Measurements from ENCODE around the gene IL17REL. TPM values are rescaled to one million over a fixed set of nuclear protein-coding genes. Genes with fewer than 3 reads are reported as not detected.

IL17REL gene
- total and polyA plus RNA-seq, 2 of the 13 experiments (the other 11 are each of a cell fraction or from before 2014, with no cell fraction given), result not detected

GRCh38 chr22:50058906-50059880 lies 46.6 kb upstream of the IL17REL start (continued):
- TF ChIP-seq USF2 (IDR thresholded peaks at IDR 0.05; ENCODE audit: low read depth, low read length) (no peak), USF2 (CRISPR knock-in tag; IDR thresholded peaks at IDR 0.05; ENCODE audit: borderline replicate concordance) (no peak)

- WGBS (ENCODE audit: low lambda C conversion rate), result 91% methylated on average over 38 of the region's 102 CpGs
- no peaks in the 10 kb centered on the region for H3K9me3 ChIP-seq (ENCODE audit: low read length)
- peaks cover 7% of the 10 kb centered on the region; the same call in 1 of the 2 replicates for H3K4me1 ChIP-seq (ENCODE audit: insufficient read depth, low read length)
- no TSS peak for BruUV-seq (replicated peaks)
- POLR2A ChIA-PET, result no interaction called here
- CTCF ChIA-PET (ENCODE audit: low intra/inter-chr PET ratio, low total read pairs), result no interaction called here
- ATAC-seq (no peak), DNase-seq (ENCODE audit: low spot score) (no peak), FAIRE-seq (no peak)
- no peaks in the 10 kb centered on the region for H4K20me1 ChIP-seq (ENCODE audit: insufficient read depth, low read length)
- no peak within 1 kb of the TSS for H3K4me2 ChIP-seq (ENCODE audit: low read depth, low read length)
- intact Hi-C loops (cut with micrococcal nuclease; ENCODE audit: unreplicated experiment) (no loop called here), in situ Hi-C loops (cut with HindIII; ENCODE audit: extremely low pct_ligation_motif_present, low pct_unique_long_range_greater_than_20kb) (no loop called here)
- no peaks in the 10 kb centered on the region for H3K36me3 ChIP-seq (replicated peaks in 1 of 2; ENCODE audit: control insufficient read depth in 1 of 2, insufficient read depth in 2 of 2, low read length in 2 of 2)
- TF ChIP-seq BORCS8-MEF2B (CRISPR knock-in tag; IDR thresholded peaks at IDR 0.05), result no peak
- TF ChIP-seq HNRNPH1 (optimal IDR thresholded peaks at IDR 0.05; ENCODE audit: low read depth, low read length), result no peak
- no peak for TF ChIP-seq PHB2 (IDR thresholded peaks at IDR 0.05; ENCODE audit: partially characterized antibody)
- TF ChIP-seq ZFP1 (CRISPR knock-in tag; IDR thresholded peaks at IDR 0.05), result no peak
- TF ChIP-seq UBTF (CRISPR knock-in tag; IDR thresholded peaks at IDR 0.05), result no peak
- TF ChIP-seq ZNF550 (CRISPR knock-in tag; IDR thresholded peaks at IDR 0.05; ENCODE audit: borderline replicate concordance), result no peak
- peaks cover 4 to 29% of the 10 kb centered on the region in 2 experiments for H3K27me3 ChIP-seq (ENCODE audit: control insufficient read depth in 1 of 2, insufficient read depth in 2 of 2, low read length in 2 of 2)
- H3K4me3 ChIP-seq (replicated peaks in 1 of 3; ENCODE audit: insufficient read depth in 1 of 3, low read depth in 2 of 3, low read length in 3 of 3), result no peak within 1 kb of the TSS
- H3K9ac ChIP-seq (ENCODE audit: insufficient read depth, low read depth, low read length), result no peak within 1 kb of the TSS
- H2AFZ ChIP-seq (ENCODE audit: low read length), result no peak within 1 kb of the TSS
- H3K79me2 ChIP-seq (ENCODE audit: insufficient read depth, low read length), result no peaks in the 10 kb centered on the region
- no peak within 1 kb of the TSS for H3K27ac ChIP-seq (ENCODE audit: extremely low read length, insufficient read depth, low read length)
Observed at GRCh38 chr22:50058061-50058905, 45.7 kb upstream of the IL17REL start, which contains the start of gene TTLL8. TSS of gene TTLL8 (minus strand) at chr22:50058298.

Data from HepG2 (cell line).